CD4-positive, alpha-beta memory T cell (primary cell): ENCODE data around the gene RNF217. TPM values are rescaled to one million over a fixed set of nuclear protein-coding genes. Genes with fewer than 3 reads are reported as not detected.

Experiments used
- CTCF ChIA-PET: fragments of 350-600 bp; sonication (Branson Sonifier 250); formaldehyde crosslinking; loops from one replicate; lab custom pipeline; 2021; ENCODE audit warnings: inconsistent platforms; ENCODE audit not compliant: partially characterized antibody; lab: Charles Lee
- POLR2A ChIA-PET: fragments of 350-600 bp; sonication (Branson Sonifier 250); formaldehyde crosslinking; loops from one replicate; lab custom pipeline; 2021; ENCODE audit not compliant: partially characterized antibody; lab: Charles Lee
- DNase-seq, 5 donors: peaks; one replicate each; pipeline versions ENCODE4 v3.0.0 to v3.0.0-alpha.2; 2020 to 2022; ENCODE audit warnings: mixed read lengths in 1 of 5
- H3K27ac ChIP-seq: one replicate; pipeline ENCODE4 v1.7.0; 2013; ENCODE audit warnings: low read depth, low read length
- H3K27me3 ChIP-seq: 2 replicates; pipeline ENCODE4 v1.7.0; 2013; ENCODE audit warnings: mild to moderate bottlenecking, low read length, moderate library complexity; ENCODE audit not compliant: insufficient read depth
- H3K36me3 ChIP-seq: 2 replicates; pipeline ENCODE4 v1.7.0; 2013; ENCODE audit warnings: mild to moderate bottlenecking, low read length, moderate library complexity; ENCODE audit not compliant: insufficient read depth
- H3K4me1 ChIP-seq: 2 replicates; pipeline ENCODE4 v1.7.0; 2013; ENCODE audit warnings: mild to moderate bottlenecking, low read length, moderate library complexity; ENCODE audit not compliant: insufficient read depth
- H3K4me3 ChIP-seq, 2 donors: one replicate each; pipeline ENCODE4 v1.7.0; 2013; ENCODE audit warnings: low read length in 2 of 2, mild to moderate bottlenecking in 1 of 2
- H3K9me3 ChIP-seq, 2 donors: one replicate each; pipeline ENCODE4 v1.7.0; 2013; ENCODE audit warnings: low read length in 2 of 2, control low read depth in 1 of 2; ENCODE audit not compliant: control insufficient read depth in 1 of 2
- H3K27ac Mint-ChIP-seq, 7 donors: one replicate each; pipeline ENCODE4 v1.8.0; 2020 to 2021; ENCODE audit warnings: mixed read lengths in 7 of 7, mild to moderate bottlenecking in 6 of 7, inconsistent platforms in 3 of 7, moderate library complexity in 3 of 7
- H3K27me3 Mint-ChIP-seq, 2 donors: one replicate each; pipeline ENCODE4 v1.8.0; 2020 to 2021; ENCODE audit warnings: mixed read lengths in 2 of 2
- H3K36me3 Mint-ChIP-seq, 2 donors: one replicate each; pipeline ENCODE4 v1.8.0; 2020 to 2021; ENCODE audit warnings: mixed read lengths in 2 of 2, inconsistent platforms in 1 of 2, mild to moderate bottlenecking in 1 of 2
- H3K4me1 Mint-ChIP-seq, 4 donors: one replicate each; pipeline ENCODE4 v1.8.0; 2020 to 2021; ENCODE audit warnings: mixed read lengths in 4 of 4, mild to moderate bottlenecking in 1 of 4
- H3K4me3 Mint-ChIP-seq, 8 donors: one replicate each; pipeline ENCODE4 v1.8.0; 2020 to 2021; ENCODE audit warnings: mixed read lengths in 8 of 8, mild to moderate bottlenecking in 7 of 8, moderate library complexity in 6 of 8, inconsistent platforms in 3 of 8
- H3K9me3 Mint-ChIP-seq, 8 donors: one replicate each; pipeline ENCODE4 v1.8.0; 2020 to 2021; ENCODE audit warnings: mixed read lengths in 8 of 8, mild to moderate bottlenecking in 5 of 8, inconsistent platforms in 3 of 8, moderate library complexity in 1 of 8
- intact Hi-C: fragments of 100-400 bp; cut with micrococcal nuclease; formaldehyde crosslinking; loops from one replicate; pipeline ENCODE4 v1.15.1; 2023
- polyA plus RNA-seq, 2 donors: library from polyadenylated mRNA; unstranded; fragments of 300-500 nt; fragmentation: Illumina TruSeq; gene quantifications; one replicate each; pipeline ENCODE4 v1.2.3, GENCODE V29; 2021
- total RNA-seq, 2 experiments: library from RNA; stranded (reverse); gene quantifications; one replicate each; pipeline ENCODE4 v1.2.3, GENCODE V29; 2021

The RNF217 gene
- total and polyA plus RNA-seq, 4 experiments from 2014 or later, result 0.03 to 0.86 (median 0.12) TPM

GRCh38 chr6:125107896-125108295, 145.7 kb downstream of the RNF217 start:
- H3K9me3 Mint-ChIP-seq, result peaks cover 2 to 42% (median 37%) of the 10 kb centered on the region in 8 donors
- POLR2A ChIA-PET, result no interaction called here
- CTCF ChIA-PET, result no interaction called here

GRCh38 chr6:125110056-125110455, 147.8 kb downstream of the RNF217 start:
- H3K9me3 ChIP-seq, result peaks cover 0 to 9% of the 10 kb centered on the region in 2 donors
- no peaks in the 10 kb centered on the region for H3K4me1 Mint-ChIP-seq
- ChIA-PET POLR2A (no interaction called here), CTCF (interaction anchor here (1.1 kb wide), 1 partner anchor 8 kb away, joined by 3 read pairs; no protein-coding TSS in a partner anchor)
- no peak overlapping the region for H3K4me3 Mint-ChIP-seq
- no peaks in the 10 kb centered on the region for H3K4me1 ChIP-seq
- no peaks in the 10 kb centered on the region for H3K27me3 Mint-ChIP-seq
- peaks cover 9 to 11% of the 10 kb centered on the region in 2 donors for H3K36me3 Mint-ChIP-seq
- H3K27ac ChIP-seq, result no peak overlapping the region
- H3K27me3 ChIP-seq, result no peaks in the 10 kb centered on the region
- H3K27ac Mint-ChIP-seq, result no peak overlapping the region
- intact Hi-C loops, result loop anchor here (5.0 kb wide), 1 partner anchor 1693 kb away; no protein-coding TSS in a partner anchor
- no peak for DNase-seq
- H3K4me3 ChIP-seq, result no peak overlapping the region
- H3K9me3 Mint-ChIP-seq, result peaks cover 2 to 42% (median 38%) of the 10 kb centered on the region in 8 donors
- H3K36me3 ChIP-seq, result no peaks in the 10 kb centered on the region

More at GRCh38 chr6:125107896-125108295, 145.7 kb downstream of the RNF217 start:
- Mint-ChIP-seq H3K27ac (no peak overlapping the region), H3K4me3 (no peak overlapping the region), H3K27me3 (no peaks in the 10 kb centered on the region), H3K4me1 (no peaks in the 10 kb centered on the region), H3K36me3 (peaks cover 9 to 11% of the 10 kb centered on the region in 2 donors)
- intact Hi-C loops, result no loop called here
- H3K27ac ChIP-seq, result no peak overlapping the region
- no peaks in the 10 kb centered on the region for H3K27me3 ChIP-seq
- peaks cover 0 to 9% of the 10 kb centered on the region in 2 donors for H3K9me3 ChIP-seq
- no peaks in the 10 kb centered on the region for H3K36me3 ChIP-seq
- H3K4me3 ChIP-seq, result no peak overlapping the region
- DNase-seq, result no peak
- H3K4me1 ChIP-seq, result no peaks in the 10 kb centered on the region

GRCh38 chr6:125111219-125111983, 149.2 kb downstream of the RNF217 start:
- peaks cover 0 to 9% of the 10 kb centered on the region in 2 donors for H3K9me3 ChIP-seq
- Mint-ChIP-seq H3K36me3 (peaks cover 9 to 11% of the 10 kb centered on the region in 2 donors), H3K4me1 (no peaks in the 10 kb centered on the region), H3K4me3 (peak overlapping the region in 1 of 8 donors; percentile 12), H3K9me3 (peaks cover 2 to 42% (median 38%) of the 10 kb centered on the region in 8 donors), H3K27ac (no peak overlapping the region), H3K27me3 (peaks cover 0 to 1% of the 10 kb centered on the region in 2 donors)
- CTCF ChIA-PET, result interaction anchor here (3.7 kb wide), 1 partner anchor 241 kb away, joined by 48 read pairs; no protein-coding TSS in a partner anchor
- H3K27me3 ChIP-seq, result no peaks in the 10 kb centered on the region
- POLR2A ChIA-PET, result no interaction called here
- H3K4me3 ChIP-seq, result no peak overlapping the region
- H3K27ac ChIP-seq, result no peak overlapping the region
- no peak for DNase-seq
- intact Hi-C loops, result loop anchor here (5.0 kb wide), 1 partner anchor 1694 kb away; no protein-coding TSS in a partner anchor
- no peaks in the 10 kb centered on the region for H3K4me1 ChIP-seq
- H3K36me3 ChIP-seq, result no peaks in the 10 kb centered on the region

- Mint-ChIP-seq H3K4me1 (no peaks in the 10 kb centered on the region), H3K4me3 (no peak overlapping the region), H3K27me3 (peaks cover 0 to 1% of the 10 kb centered on the region in 2 donors), H3K9me3 (peaks cover 2 to 42% (median 37%) of the 10 kb centered on the region in 8 donors), H3K27ac (no peak overlapping the region), H3K36me3 (peaks cover 9 to 11% of the 10 kb centered on the region in 2 donors)
- H3K27me3 ChIP-seq, result no peaks in the 10 kb centered on the region
- intact Hi-C loops, result loop anchor here (5.0 kb wide), 1 partner anchor 1696 kb away; no protein-coding TSS in a partner anchor
- H3K27ac ChIP-seq, result no peak overlapping the region
- H3K4me3 ChIP-seq, result no peak overlapping the region
- no peak for DNase-seq
- no peaks in the 10 kb centered on the region for H3K36me3 ChIP-seq
- ChIA-PET CTCF (interaction anchor here (1.8 to 3.7 kb wide), 5 partner anchors 8 to 1311 kb away, joined by 10 to 48 read pairs (median 16); no protein-coding TSS in a partner anchor), POLR2A (no interaction called here)
- no peaks in the 10 kb centered on the region for H3K4me1 ChIP-seq
- peaks cover 0 to 9% of the 10 kb centered on the region in 2 donors for H3K9me3 ChIP-seq
These were observed 150.7 kb downstream of the RNF217 start for GRCh38 chr6:125112934-125113333.

- intact Hi-C loops, result loop anchor here (1.0 to 5.0 kb wide), 2 partner anchors 47 to 1697 kb away; no protein-coding TSS in a partner anchor
- H3K4me1 ChIP-seq, result no peaks in the 10 kb centered on the region
- CTCF ChIA-PET, result interaction anchor here (0.7 to 3.7 kb wide), 18 partner anchors 9 to 1312 kb away, joined by 3 to 48 read pairs (median 7); no protein-coding TSS in a partner anchor
- peak in 4 of 5 donors; percentile 26 to 52 (median 33) for DNase-seq
- Mint-ChIP-seq H3K36me3 (peaks cover 5 to 9% of the 10 kb centered on the region in 2 donors), H3K27ac (no peak overlapping the region), H3K4me1 (no peaks in the 10 kb centered on the region), H3K9me3 (peaks cover 2 to 34% (median 30%) of the 10 kb centered on the region in 8 donors), H3K4me3 (no peak overlapping the region), H3K27me3 (peaks cover 0 to 1% of the 10 kb centered on the region in 2 donors)
- POLR2A ChIA-PET, result no interaction called here
- H3K27me3 ChIP-seq, result no peaks in the 10 kb centered on the region
- peaks cover 0 to 9% of the 10 kb centered on the region in 2 donors for H3K9me3 ChIP-seq
- H3K27ac ChIP-seq, result no peak overlapping the region
- H3K36me3 ChIP-seq, result no peaks in the 10 kb centered on the region
- no peak overlapping the region for H3K4me3 ChIP-seq
These were observed 152.1 kb downstream of the RNF217 start for GRCh38 chr6:125114248-125114858.

GRCh38 chr6:125116170-125116569, 153.9 kb downstream of the RNF217 start:
- Histone ChIP-seq H3K27me3 (no peaks in the 10 kb centered on the region), H3K9me3 (peaks cover 0 to 2% of the 10 kb centered on the region in 2 donors), H3K36me3 (no peaks in the 10 kb centered on the region), H3K4me3 (no peak overlapping the region), H3K4me1 (no peaks in the 10 kb centered on the region), H3K27ac (no peak overlapping the region)
- H3K4me3 Mint-ChIP-seq, result no peak overlapping the region
- no peak for DNase-seq
- peaks cover 0 to 16% (median 11%) of the 10 kb centered on the region in 8 donors for H3K9me3 Mint-ChIP-seq
- CTCF ChIA-PET, result interaction anchor here (1.0 to 1.4 kb wide), 2 partner anchors 243 to 245 kb away, joined by 4 read pairs; no protein-coding TSS in a partner anchor
- H3K36me3 Mint-ChIP-seq, result no peaks in the 10 kb centered on the region
- intact Hi-C loops, result no loop called here
- H3K27me3 Mint-ChIP-seq, result peaks cover 0 to 1% of the 10 kb centered on the region in 2 donors
- H3K4me1 Mint-ChIP-seq, result no peaks in the 10 kb centered on the region
- POLR2A ChIA-PET, result no interaction called here
- no peak overlapping the region for H3K27ac Mint-ChIP-seq
